Measurements from ENCODE around the gene NDUFB2.

DNA sequence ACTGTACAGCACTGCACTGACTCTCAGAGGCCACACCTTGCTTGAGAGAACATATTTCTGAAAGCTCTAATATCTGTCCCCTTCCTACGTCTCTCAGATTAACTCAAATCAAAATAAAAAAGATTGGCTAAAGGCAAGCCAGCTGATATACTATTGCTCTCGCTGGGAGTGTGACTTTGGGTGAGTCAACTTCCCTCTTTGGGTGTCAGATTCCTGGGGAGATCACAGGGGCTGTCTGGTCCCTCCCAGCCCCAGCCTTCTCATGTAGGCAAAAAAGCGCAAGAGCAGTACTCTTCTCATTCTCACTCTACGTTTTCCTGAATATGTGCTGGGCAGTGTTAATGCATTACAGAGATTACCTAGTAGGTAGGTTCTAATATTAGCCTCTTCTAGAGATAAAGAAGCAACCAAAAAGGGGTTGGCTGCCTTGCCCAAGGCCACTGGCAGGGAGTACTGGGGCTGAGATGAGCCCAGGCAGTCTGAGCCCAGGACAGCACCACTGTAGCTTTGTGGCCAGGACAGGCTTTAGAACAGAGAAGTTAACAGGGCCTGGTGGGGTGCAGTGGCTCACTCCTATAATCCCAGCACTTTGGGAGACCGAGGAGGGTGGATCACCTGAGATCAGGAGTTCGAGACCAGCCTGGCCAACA lies 46.8 kb upstream of the NDUFB2 start:
- TF ChIP-seq POLR2A (IDR thresholded peaks at IDR 0.05) = no peak
- TF ChIP-seq, protein P1, sequence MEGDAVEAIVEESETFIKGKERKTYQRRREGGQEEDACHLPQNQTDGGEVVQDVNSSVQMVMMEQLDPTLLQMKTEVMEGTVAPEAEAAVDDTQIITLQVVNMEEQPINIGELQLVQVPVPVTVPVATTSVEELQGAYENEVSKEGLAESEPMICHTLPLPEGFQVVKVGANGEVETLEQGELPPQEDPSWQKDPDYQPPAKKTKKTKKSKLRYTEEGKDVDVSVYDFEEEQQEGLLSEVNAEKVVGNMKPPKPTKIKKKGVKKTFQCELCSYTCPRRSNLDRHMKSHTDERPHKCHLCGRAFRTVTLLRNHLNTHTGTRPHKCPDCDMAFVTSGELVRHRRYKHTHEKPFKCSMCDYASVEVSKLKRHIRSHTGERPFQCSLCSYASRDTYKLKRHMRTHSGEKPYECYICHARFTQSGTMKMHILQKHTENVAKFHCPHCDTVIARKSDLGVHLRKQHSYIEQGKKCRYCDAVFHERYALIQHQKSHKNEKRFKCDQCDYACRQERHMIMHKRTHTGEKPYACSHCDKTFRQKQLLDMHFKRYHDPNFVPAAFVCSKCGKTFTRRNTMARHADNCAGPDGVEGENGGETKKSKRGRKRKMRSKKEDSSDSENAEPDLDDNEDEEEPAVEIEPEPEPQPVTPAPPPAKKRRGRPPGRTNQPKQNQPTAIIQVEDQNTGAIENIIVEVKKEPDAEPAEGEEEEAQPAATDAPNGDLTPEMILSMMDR (IDR thresholded peaks at IDR 0.05) = no peak
- TF ChIP-seq POLR2AphosphoS5 (IDR thresholded peaks at IDR 0.05; ENCODE audit: insufficient read depth in 1 of 2, low read depth in 1 of 2) = no peak
